Testis (tissue), 2 donors: Measurements from ENCODE around the gene PXMP2.

ENCODE experiments used
- POLR2A ChIP-seq: fragments of 450-650 bp; IDR thresholded peaks from one replicate; pipeline ENCODE4 v1.6.1; 2017; ENCODE audit warnings: antibody characterized with exemption, mild to moderate bottlenecking, moderate library complexity
- TF ChIP-seq, protein P1 (sequence below), 3 experiments: fragments of 450-650 bp in 2 of 3; fragments of 200-600 bp in 1 of 3; sonication (generic) in 1 of 3; IDR thresholded peaks; one replicate each; pipeline ENCODE4 v1.5.1; 2016 to 2019; ENCODE audit warnings: antibody characterized with exemption in 3 of 3, mild to moderate bottlenecking in 2 of 3, moderate library complexity in 1 of 3

GRCh38 chr12:132646850-132647249 lies 40.5 kb upstream of the PXMP2 start:
- TF ChIP-seq, protein P1, sequence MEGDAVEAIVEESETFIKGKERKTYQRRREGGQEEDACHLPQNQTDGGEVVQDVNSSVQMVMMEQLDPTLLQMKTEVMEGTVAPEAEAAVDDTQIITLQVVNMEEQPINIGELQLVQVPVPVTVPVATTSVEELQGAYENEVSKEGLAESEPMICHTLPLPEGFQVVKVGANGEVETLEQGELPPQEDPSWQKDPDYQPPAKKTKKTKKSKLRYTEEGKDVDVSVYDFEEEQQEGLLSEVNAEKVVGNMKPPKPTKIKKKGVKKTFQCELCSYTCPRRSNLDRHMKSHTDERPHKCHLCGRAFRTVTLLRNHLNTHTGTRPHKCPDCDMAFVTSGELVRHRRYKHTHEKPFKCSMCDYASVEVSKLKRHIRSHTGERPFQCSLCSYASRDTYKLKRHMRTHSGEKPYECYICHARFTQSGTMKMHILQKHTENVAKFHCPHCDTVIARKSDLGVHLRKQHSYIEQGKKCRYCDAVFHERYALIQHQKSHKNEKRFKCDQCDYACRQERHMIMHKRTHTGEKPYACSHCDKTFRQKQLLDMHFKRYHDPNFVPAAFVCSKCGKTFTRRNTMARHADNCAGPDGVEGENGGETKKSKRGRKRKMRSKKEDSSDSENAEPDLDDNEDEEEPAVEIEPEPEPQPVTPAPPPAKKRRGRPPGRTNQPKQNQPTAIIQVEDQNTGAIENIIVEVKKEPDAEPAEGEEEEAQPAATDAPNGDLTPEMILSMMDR (IDR thresholded peaks at IDR 0.05): no peak
- no peak for TF ChIP-seq POLR2A
